C4-2B (cell line): ENCODE data around the gene GNL2.

ENCODE experiments used
- H3K27ac ChIP-seq: fragments of 450-650 bp; 2 replicates; pipeline ENCODE4 v1.5.1; 2017
- ZFX ChIP-seq: fragments of 450-650 bp; IDR thresholded peaks from 2 replicates; pipeline ENCODE4 v1.6.1; 2017
- TF ChIP-seq, protein P1 (sequence below): fragments of 450-650 bp; conservative IDR thresholded peaks from 2 replicates; pipeline ENCODE4 v1.5.1; 2017; ENCODE audit warnings: mild to moderate bottlenecking

GNL2 gene

DNA sequence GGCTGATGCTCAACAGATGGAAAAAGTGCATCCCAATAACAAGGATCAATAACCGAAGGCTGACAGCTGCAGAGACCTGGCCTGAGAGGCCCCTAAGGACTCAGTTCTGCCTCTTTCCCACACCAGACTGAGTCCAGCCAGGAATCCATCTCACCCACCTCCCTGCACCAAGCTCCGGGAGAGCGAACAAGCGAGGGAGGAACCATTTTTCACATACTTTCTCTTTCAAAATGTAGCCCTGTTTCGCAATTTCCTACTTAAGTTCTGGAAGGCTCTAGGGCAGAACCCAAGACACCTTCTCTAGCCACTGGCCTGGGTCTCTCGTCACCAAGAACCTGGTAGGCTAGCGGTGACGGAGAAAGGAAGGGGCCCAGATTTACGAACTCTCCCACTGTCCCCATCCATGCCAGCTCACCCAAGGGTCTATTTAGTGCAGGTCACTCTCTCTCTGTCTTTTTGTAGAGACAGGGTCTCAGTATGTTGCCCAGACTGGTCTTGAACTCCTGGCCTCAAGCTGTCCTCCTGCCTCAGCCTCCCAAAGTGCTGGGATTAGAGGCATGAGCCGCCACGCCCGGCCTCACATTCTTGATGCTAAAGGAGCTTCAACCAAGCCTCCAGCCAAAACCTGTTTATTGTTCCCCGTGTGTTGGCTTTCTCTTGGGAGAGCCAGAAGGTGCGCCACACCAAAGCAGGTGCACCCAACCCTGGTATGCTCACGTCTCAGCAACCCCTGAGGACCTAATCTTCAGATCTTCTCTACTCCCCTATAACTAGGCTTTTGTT, 10.9 kb upstream of the GNL2 start:
- TF ChIP-seq, protein P1, sequence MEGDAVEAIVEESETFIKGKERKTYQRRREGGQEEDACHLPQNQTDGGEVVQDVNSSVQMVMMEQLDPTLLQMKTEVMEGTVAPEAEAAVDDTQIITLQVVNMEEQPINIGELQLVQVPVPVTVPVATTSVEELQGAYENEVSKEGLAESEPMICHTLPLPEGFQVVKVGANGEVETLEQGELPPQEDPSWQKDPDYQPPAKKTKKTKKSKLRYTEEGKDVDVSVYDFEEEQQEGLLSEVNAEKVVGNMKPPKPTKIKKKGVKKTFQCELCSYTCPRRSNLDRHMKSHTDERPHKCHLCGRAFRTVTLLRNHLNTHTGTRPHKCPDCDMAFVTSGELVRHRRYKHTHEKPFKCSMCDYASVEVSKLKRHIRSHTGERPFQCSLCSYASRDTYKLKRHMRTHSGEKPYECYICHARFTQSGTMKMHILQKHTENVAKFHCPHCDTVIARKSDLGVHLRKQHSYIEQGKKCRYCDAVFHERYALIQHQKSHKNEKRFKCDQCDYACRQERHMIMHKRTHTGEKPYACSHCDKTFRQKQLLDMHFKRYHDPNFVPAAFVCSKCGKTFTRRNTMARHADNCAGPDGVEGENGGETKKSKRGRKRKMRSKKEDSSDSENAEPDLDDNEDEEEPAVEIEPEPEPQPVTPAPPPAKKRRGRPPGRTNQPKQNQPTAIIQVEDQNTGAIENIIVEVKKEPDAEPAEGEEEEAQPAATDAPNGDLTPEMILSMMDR = no peak
- no peak for TF ChIP-seq ZFX
- H3K27ac ChIP-seq = peak overlapping the region; percentile 48

DNA sequence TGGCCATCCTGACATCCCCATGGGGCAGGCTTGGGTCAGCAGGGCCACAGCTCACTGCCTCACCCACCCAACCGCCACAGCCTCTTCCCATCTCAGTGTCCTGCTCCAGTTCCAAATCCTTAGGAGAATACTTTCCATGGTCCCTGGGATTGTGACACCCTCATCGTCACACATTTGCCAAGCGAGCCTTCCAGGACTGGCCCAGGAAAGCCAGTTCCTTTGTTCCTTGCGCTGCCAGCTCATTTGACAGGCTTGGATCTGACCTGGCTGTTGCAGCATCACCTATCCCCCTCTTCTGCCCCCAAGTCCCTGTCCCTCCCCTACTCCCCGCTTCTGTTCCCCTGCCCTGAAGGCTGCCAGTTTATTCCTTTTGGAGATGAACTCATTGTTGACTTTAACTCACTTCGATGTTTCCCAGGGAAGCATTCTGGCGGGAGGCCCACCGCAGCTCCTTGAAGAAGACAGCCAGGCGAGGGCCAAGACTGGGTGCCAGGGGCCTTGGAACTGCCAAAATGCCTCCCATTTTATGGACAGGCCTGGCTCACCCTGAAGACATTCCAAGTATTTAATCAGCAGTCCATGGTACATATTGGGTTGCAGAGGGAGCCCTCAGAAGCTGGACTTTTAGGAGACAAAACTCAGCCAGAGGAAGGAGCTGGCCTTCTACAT, 10.2 kb upstream of the GNL2 start:
- no peak for TF ChIP-seq ZFX
- TF ChIP-seq, protein P1 = no peak
- H3K27ac ChIP-seq = peak overlapping the region; percentile 48

DNA sequence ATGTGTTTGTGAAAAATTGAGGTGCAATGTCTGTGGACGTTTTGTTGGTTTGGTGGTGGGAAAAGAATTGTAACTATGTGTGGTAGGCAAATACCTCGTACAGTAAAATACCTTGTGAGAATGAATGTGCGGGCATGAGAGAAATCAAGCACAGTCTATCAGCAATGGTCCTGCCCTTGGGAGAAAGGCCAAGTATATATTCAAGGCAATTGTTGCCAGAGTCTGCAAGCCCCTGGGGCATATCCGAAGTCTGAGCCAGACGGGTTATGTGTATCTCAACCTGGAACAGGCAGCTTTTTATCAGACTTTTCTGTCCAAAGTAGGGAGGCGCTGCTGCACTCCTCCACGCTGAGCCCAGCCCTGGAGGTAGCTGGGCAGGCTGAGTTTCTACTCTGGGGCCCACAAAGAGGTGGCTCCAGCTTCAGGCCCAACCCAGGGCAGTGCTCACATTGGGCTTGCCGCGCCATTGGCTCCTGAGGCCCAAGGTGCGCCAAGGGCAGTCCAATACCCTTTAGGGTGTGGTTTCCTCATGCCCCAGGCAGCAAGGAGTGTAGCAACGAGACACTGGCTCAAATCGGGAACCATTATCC, 9.4 kb upstream of the GNL2 start:
- no peak for TF ChIP-seq ZFX
- TF ChIP-seq, protein P1 = no peak
- H3K27ac ChIP-seq = peak overlapping the region; percentile 48

DNA sequence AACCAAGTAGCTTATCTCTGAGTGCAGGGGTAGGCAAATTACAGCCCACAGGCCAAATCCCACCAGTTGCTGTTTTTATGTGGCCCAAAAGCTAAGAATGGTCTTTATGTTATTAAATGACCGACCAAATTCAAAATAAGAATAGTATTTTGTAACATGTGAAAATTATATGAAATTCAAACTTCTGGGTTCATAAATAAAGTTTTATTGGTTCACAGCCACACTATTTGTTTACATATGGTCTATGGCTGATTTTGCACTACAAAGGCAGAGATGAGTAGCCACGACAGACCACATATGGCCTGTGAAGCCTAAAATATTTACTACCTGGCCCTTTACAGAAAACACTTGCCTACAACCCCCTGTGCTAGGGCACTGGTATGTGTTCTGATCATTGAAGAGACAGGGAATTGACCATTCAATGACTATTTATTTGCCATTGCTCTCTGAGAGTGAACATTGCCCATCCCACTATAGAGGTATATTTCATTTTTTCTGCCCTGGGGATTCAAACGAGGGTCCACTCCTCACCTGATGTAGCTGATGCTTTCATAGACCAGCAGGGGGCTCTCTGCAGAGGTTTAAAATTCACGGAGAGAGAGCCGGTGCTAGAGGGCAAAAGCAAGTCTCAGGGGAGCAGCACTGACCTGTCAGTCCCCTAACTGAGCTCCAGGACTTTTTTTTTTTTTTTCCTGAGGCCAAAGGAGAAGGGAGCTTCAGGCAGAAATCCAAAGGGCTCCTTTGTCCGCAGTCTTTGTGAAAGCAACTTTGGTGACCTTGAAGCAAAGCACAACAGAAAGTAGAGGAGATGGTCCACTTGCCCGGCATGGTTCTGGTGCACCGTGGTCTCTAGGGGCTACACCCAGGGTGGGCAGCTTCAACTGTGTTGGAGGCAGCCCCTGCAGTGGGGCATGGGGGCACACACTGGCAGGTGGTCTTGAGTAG, 7.3 kb upstream of the GNL2 start:
- TF ChIP-seq, protein P1 = peak; percentile 88
- no peak for TF ChIP-seq ZFX
- H3K27ac ChIP-seq = no peak overlapping the region

DNA sequence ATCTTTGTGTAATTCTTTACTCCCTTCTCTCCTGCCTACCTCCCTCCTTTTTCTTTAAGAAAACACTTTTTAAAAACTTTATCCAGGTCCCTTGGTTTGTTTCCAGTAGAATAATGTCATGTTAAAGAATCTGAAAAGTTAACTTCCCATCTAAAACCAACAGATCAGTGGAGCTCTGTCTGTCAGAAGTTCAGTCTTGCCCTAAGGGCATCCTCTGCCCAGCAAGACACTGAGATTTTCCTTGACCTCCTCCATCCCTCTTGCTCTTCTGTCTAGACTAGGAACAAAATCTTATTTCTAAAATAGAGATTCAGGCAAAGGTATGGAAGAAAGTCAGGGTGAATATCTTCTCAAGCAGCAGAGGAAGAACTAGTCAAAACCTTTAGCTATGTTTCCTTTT, 5.7 kb upstream of the GNL2 start:
- no peak overlapping the region for H3K27ac ChIP-seq
- TF ChIP-seq ZFX = no peak
- TF ChIP-seq, protein P1 = no peak

DNA sequence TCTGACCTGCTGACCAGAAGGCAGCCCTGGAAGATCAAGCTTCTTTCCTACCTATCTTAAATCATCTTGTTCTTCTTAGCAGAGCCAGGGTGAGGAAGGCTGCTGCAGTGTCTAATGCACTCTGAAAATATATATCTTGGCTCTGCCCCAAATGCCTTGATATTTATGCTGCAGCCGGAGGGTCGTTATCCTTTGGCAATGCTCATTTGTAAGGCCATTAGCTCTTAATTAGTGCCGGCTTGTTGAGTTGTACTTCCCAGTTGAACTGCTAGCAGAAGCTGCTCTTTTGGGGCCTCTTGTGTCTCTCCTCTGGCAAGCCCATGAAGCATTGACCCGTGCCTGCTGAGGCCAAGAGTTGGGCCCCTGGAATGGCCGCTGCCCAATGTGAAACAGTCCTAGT, 4.2 kb upstream of the GNL2 start:
- TF ChIP-seq, protein P1 = no peak
- no peak for TF ChIP-seq ZFX
- H3K27ac ChIP-seq = no peak overlapping the region
